ENCODE data around the gene KMT5B.

Gene KMT5B

DNA sequence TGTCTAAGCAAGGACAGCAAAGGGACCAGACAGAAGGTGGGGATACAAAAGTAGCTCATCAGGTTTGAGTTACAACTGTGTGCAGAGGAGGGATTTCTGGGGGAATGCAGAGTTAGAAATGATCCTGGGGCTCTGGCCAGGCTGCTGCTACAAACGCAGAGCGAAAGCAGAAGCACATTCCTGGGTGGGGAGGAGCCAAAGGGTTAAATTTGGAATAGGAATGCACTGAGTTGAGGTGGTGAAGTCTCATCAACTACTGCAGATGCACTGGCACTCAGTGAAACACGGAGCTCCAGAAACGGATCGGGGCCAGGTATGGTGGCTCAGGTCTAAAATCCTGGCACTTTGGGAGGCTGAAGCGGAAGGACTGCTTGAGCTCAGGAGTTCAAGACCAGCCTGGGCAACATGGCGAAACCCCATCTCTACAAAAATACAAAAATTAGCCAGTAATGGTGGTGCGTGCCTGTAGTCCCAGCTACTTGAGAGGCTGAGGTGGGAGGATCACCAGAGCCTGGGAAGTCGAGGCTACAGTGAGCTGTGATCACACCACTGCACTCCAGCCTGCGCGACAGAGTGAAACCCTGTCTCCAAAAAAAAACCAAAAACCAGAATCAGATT lies 95.1 kb downstream of the KMT5B start:
- no peak for DNase-seq (ENCODE audit: low spot score)

DNA sequence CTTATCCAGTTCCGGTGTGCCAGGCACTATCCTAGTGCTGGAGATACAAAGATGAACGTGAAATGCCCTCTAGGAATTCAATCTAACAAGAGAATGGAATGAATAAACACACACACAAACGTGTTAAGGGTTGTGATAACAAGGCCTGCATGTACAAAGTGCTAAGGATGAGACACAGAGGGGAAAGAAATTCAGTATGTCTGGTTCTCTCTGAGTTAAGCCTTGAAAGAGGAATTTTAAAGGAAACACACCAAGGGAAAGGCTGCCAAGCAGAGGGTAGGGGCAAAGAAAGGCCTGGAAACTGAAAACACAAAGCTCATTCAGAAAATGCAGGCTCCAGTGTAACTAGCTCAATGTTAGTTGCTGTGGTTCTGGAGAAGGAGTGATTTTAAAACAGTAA lies 96.1 kb downstream of the KMT5B start:
- DNase-seq (ENCODE audit: low spot score) = no peak

DNA sequence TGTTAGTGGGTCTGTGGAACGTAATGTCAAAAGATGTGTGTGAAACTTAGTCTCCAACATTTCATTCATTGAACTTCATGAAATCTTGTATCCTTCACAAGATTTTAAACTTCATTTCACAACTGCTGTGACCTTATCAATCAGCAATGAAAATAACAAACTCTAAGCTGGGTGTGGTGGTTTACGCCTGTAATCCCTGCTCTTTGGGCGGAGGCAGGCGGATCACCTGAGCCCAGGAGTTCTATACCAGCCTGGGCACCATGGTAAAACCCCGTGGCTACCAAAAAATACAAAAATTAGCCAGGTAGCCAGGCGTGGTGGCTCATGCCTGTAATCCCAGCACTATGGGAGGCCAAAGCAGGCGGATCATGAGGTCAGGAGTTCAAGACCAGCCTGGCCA lies 97.0 kb downstream of the KMT5B start:
- no peak for DNase-seq (ENCODE audit: low spot score)

DNA sequence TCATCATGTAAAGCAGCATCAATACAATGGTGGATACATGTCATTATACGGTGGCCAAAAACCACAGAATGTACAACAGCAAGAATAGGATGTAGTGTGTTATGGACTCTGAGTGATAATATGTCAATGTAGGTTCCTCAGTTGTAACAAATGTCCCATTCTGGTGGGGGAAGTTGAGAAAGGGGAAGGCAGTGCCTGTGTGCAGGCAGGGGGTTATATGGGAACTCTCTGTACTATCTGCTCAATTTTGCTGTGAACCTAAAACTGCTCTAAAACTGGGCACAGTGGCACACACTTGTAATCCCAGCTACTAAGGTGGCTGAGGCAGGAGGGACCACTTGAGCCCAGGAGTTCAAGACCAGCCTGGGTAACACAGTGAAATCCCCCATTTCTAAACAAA lies 97.8 kb downstream of the KMT5B start:
- DNase-seq (ENCODE audit: low spot score) = no peak

DNA sequence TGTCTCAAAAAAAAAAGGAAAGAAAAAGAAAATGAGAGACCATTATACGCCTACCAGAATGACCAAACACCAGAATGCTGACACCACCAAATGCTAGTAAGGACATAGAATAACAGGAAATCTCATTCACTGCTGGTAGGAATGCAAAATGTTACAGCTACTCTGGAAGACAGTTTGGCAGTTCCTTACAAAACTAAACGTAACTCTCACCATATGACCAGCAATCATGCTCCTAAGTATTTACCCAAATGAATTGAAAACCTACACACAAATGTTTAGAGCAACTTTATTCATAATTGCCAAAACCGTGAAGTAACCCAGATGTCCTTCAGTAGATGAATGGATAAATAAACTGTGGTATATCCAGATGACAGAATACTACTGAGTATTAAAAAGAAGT lies 99.1 kb downstream of the KMT5B start:
- no peak for DNase-seq (ENCODE audit: low spot score)

DNA sequence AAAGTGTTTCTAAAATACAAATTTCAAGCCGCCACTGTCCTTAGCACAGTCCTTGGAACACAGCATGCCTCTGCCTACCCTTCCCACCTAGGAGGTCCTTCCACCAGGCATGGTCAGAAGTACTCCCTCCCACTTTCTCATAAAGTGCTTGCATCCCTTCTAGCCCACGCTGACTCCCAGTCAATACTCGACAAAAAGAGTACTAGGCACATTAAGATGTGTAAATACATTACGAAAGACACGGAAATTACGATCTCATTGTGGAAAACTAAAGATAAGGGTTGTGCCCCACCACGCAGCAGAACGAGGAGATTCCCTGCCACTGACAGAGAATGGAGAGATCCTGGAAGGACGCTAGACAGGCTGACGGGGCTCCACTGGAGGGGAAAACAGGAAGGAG lies 105.4 kb downstream of the KMT5B start:
- DNase-seq (ENCODE audit: low spot score) = no peak

DNA sequence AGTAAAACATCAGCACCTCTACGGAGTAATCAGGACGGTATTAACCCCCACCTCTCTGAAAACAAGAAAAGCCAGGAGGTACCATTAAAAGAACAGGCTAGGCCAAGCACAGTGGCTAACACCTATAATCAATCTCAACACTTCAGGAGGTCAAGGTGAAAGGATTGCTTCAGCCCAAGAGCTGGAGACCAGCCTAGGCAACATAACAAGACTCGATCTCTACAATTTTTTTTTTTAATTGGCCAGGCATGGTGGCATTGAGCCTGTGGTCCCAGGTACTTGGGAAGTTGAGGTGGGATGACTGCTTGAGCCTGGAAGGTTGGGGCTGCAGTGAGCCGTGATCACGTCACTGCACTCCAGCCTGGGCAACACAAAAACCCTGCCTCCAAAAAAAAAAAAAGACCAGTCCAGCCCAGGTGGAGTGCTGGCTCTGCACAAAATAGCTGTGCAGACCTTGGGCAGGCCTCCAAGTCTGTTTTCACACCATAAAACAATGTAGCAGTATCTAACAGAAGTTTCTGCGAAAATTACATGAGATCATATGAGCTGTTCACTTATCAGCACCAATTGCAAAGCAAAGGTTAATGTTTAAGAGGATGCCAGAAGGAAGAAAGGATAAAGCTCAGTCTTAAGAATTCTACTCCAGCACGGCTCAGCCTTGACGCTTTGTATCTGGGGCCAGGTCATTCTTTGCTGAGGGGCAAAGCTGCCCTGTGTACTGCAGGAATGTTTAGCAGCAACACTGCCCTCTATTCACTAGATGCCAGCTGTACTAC lies 106.7 kb downstream of the KMT5B start:
- DNase-seq (ENCODE audit: low spot score) = no peak

Data from left forelimb (tissue), 1 donor.